HG02763 (cell line): ENCODE results near the gene ORC4.

Experiments
- ATAC-seq: cut with Tn5 transposase; IDR thresholded peaks from one replicate; pipeline ENCODE4 v1.9.1; 2021; ENCODE audit warnings: mild to moderate bottlenecking, moderate library complexity; ENCODE audit not compliant: unreplicated experiment

ORC4 gene

DNA sequence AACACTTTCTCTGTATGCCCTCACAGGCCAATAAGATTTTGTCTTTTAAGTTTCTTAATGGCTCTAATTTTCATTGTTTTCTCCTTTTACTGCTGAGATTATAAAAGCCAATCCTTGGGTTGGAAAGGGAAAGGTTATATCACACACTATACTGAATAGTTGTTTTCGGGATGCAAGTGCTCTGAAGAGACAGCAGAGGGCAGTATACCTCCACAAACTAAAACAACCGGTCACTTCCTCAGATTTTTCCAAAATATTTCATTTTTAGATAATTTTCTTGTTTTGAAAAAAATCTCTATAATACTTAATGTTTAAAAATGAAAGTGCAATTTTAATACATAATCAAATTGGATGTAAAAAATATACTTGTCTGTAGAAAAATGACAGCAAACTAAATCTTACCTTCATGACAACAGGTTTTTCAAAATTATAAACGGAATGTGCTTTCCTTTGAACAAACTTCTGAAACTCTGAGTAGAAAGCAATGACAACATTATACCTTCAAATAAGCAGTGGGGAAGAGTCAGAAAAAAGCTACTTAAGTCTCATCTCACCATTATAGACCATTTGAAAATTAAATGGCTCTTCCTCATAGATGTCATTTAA is 82.7 kb downstream of the ORC4 start:
- ATAC-seq: no peak

GRCh38 chr2:147934881-147935620 is 85.5 kb downstream of the ORC4 start:
- no peak for ATAC-seq

DNA sequence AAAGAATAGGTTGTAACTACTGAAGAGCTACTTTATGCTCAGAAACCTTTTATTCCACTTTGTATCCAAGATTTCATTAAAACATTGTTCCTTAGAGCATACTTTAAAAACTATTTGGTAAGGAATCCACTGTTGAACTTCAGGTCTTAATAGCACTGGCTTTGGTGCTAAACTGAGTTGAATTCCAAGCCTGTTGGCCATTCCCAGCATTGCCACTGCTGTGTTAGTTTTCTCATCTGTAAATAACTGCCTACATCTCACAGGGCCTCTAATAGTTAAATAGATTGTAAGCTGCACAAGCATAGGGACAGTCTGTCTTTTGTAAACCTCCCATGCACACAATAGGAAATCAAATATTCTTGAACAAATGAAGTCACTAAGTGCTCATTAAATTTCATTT is 86.6 kb downstream of the ORC4 start:
- no peak for ATAC-seq

DNA sequence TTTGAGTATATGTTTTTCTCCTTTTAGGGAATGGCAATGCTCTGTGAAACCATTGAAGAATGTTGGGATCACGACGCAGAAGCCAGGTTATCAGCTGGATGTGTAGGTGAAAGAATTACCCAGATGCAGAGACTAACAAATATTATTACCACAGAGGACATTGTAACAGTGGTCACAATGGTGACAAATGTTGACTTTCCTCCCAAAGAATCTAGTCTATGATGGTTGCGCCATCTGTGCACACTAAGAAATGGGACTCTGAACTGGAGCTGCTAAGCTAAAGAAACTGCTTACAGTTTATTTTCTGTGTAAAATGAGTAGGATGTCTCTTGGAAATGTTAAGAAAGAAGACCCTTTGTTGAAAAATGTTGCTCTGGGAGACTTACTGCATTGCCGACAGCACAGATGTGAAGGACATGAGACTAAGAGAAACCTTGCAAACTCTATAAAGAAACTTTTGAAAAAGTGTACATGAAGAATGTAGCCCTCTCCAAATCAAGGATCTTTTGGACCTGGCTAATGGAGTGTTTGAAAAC is 93.4 kb downstream of the ORC4 start:
- no peak for ATAC-seq

DNA sequence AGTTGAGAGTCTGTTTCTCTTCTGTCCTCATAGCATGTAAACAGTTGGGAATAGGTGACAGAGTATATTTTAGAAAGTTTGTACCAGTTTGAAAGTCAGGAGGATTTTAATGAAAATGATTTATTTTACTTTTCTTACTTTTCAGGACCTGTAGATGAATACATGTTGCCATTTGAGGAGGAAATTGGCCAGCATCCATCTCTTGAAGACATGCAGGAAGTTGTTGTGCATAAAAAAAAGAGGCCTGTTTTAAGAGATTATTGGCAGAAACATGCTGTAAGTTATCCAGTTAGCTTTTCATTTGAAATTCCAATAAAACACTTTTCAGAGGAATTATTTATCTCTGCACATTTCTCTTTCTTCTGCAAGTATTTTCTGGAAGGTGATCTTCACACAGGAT is 94.7 kb downstream of the ORC4 start:
- ATAC-seq: no peak

GRCh38 chr2:147924647-147925046 is 95.9 kb downstream of the ORC4 start:
- ATAC-seq: no peak

GRCh38 chr2:147923846-147924245 is 96.7 kb downstream of the ORC4 start:
- ATAC-seq: no peak

DNA sequence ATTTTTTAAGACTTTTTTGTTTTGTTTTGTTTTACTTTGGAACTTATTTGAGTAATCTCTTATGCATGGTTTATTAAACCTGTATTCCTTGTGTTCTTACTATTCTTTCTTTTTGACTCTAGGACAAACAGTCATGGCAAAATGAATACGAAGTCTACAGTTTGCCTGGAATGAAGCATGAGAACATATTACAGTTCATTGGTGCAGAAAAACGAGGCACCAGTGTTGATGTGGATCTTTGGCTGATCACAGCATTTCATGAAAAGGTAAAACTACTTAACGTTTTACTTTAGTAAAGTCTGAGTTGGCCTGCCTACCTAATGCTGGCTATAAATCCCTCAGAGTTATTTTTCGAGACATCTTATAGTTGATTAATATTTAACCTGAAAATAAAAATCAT is 103.4 kb downstream of the ORC4 start:
- ATAC-seq: no peak

- no peak for ATAC-seq
These were observed 103.8 kb downstream of the ORC4 start for GRCh38 chr2:147916723-147917122.

DNA sequence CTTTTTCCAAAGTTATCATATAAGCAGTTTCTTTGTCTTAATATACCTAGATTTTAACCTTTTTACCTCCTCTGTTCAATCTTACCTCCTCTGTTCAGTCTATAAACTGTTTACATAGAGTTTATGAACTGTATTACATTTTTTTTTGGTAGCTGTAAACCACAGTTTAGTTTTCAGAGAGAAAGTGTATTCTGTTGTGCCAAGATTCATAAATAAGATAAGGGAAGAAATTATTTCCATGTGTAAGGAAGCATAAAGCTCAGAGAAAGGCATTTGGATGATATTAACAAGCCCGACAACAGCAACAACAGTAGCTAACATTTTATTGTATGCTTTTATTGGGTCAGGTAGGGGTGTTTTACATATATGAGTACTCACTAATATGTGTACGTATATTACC is 104.5 kb downstream of the ORC4 start:
- no peak for ATAC-seq

GRCh38 chr2:147913701-147914480 is 106.6 kb downstream of the ORC4 start:
- no peak for ATAC-seq

- ATAC-seq: no peak
These were observed 109.5 kb downstream of the ORC4 start for GRCh38 chr2:147910990-147911473.

- ATAC-seq: no peak
These were observed 111.4 kb downstream of the ORC4 start for GRCh38 chr2:147909178-147909577.

- no peak for ATAC-seq
These were observed 116.5 kb downstream of the ORC4 start for GRCh38 chr2:147904051-147904450.

DNA sequence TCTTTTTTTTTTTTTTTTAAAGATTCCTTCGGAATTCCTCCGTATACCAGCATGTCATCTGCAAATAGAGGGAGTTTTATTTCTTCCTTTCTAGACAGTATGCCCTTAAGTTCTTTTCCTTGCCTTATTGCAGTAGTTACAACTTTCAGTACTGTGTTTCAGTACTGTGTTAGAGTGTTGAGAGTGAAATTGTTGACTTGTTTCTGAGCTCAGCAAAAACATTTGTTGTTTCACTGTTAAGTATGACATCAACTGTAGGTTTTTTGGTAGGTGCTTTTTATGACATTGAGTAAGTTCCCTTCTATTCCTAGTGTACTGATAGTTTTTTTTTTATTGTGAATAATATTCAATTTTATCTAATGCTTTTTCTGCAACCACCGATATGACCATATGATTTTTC is 131.9 kb downstream of the ORC4 start:
- peak; percentile 93 for ATAC-seq

- no peak for ATAC-seq
These were observed 134.4 kb downstream of the ORC4 start for GRCh38 chr2:147886136-147886535.

GRCh38 chr2:147884830-147885229 is 135.7 kb downstream of the ORC4 start:
- ATAC-seq: no peak

DNA sequence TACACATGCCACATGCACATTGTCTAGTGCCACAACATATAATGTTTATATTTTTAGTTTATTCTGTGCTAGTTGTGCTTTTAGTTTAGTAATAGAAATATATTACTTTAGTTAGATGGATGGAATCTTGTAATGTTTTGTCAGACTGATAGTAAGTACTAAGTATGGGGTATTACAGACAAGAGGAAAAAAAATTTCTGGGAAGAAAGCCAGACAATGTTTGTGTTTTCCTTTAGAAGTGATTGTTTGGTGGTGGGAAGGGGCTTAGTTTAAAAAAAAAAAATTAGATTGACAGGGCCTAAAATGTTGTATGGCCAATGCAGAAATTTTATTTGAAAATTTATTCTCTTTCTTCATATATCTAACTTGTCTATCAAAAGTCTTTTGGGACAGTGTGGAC is 137.9 kb downstream of the ORC4 start:
- ATAC-seq: no peak
